Retinal pigment epithelial cell (primary cell): ENCODE results near the gene SLC38A11.
"Not testable (repeated sequence)": the region's sequence is repeated elsewhere in the genome, so short reads cannot be mapped to it uniquely, and the experiment has no call there.

ENCODE experiments used
- DNase-seq: peaks from one replicate; pipeline ENCODE4 v3.0.0-alpha.2; 2010; ENCODE audit warnings: low read depth
- H3K4me3 ChIP-seq: 2 replicates; pipeline ENCODE4 v1.5.1; 2011; ENCODE audit warnings: mild to moderate bottlenecking, low read length, control low read depth, moderate library complexity
- CTCF ChIP-seq: conservative IDR thresholded peaks from 2 replicates; pipeline ENCODE4 v1.5.1; 2011; ENCODE audit warnings: low read depth, low read length, control low read depth, inconsistent platforms

SLC38A11 gene

GRCh38 chr2:164860694-164861042, 94.7 kb downstream of the SLC38A11 start:
- no peak for TF ChIP-seq CTCF
- H3K4me3 ChIP-seq: no peak overlapping the region
- no peak for DNase-seq

GRCh38 chr2:164859906-164860693, 95.2 kb downstream of the SLC38A11 start:
- H3K4me3 ChIP-seq: not testable (repeated sequence)

GRCh38 chr2:164859251-164859818, 96.0 kb downstream of the SLC38A11 start:
- no peak for DNase-seq
- no peak for TF ChIP-seq CTCF
- H3K4me3 ChIP-seq: no peak overlapping the region

More at GRCh38 chr2:164859906-164860693, 95.2 kb downstream of the SLC38A11 start:
- DNase-seq: not testable (repeated sequence)

GRCh38 chr2:164852086-164852485, 103.2 kb downstream of the SLC38A11 start:
- DNase-seq: no peak
- no peak overlapping the region for H3K4me3 ChIP-seq
- TF ChIP-seq CTCF: no peak

GRCh38 chr2:164850235-164850634, 105.1 kb downstream of the SLC38A11 start:
- no peak for DNase-seq
- TF ChIP-seq CTCF: no peak
- no peak overlapping the region for H3K4me3 ChIP-seq

GRCh38 chr2:164849506-164849905, 105.8 kb downstream of the SLC38A11 start:
- no peak for TF ChIP-seq CTCF
- DNase-seq: no peak

GRCh38 chr2:164847981-164848741, 107.2 kb downstream of the SLC38A11 start:
- H3K4me3 ChIP-seq: no peak overlapping the region
- DNase-seq: no peak
- no peak for TF ChIP-seq CTCF

More at GRCh38 chr2:164849506-164849905, 105.8 kb downstream of the SLC38A11 start:
- H3K4me3 ChIP-seq: no peak overlapping the region
